Common myeloid progenitor, CD34-positive (primary cell): ENCODE measurements around the gene BLM.

Source experiments
- CTCF ChIA-PET: fragments of 350-600 bp; sonication (Branson Sonifier 250); formaldehyde crosslinking; loops from one replicate; lab custom pipeline; 2021; ENCODE audit warnings: antibody characterized with exemption; lab: Charles Lee
- POLR2A ChIA-PET: fragments of 350-600 bp; sonication (Branson Sonifier 250); formaldehyde crosslinking; loops from one replicate; lab custom pipeline; 2021; ENCODE audit warnings: antibody characterized with exemption; lab: Charles Lee
- DNase-seq, 3 donors: peaks; one replicate each; pipeline versions ENCODE4 v3.0.0 to v3.0.0-alpha.2; 2013
- H3K27ac ChIP-seq, 2 experiments: 1 replicate in 1 of 2; 2 replicates in 1 of 2; pipeline ENCODE4 v1.7.0; 2013; ENCODE audit warnings: inconsistent platforms in 2 of 2, low read length in 2 of 2, mild to moderate bottlenecking in 2 of 2, low read depth in 1 of 2, moderate library complexity in 1 of 2; ENCODE audit not compliant: severe bottlenecking in 2 of 2, insufficient read depth in 1 of 2, poor library complexity in 1 of 2
- H3K27me3 ChIP-seq, 5 experiments: replicated peaks in 2 of 5; 1 replicate in 3 of 5; 2 replicates in 2 of 5; pipeline versions ENCODE4 v1.6.1 to v1.7.0; 2013; ENCODE audit warnings: low read length in 4 of 5, mild to moderate bottlenecking in 2 of 5, moderate library complexity in 2 of 5, inconsistent platforms in 1 of 5; ENCODE audit not compliant: insufficient read depth in 5 of 5, control insufficient read depth in 4 of 5
- H3K36me3 ChIP-seq, 4 experiments: 1 replicate in 2 of 4; 2 replicates in 2 of 4; pipeline versions ENCODE4 v1.6.1 to v1.7.0; 2013; ENCODE audit warnings: low read length in 3 of 4, control low read depth in 1 of 4, mild to moderate bottlenecking in 1 of 4; ENCODE audit not compliant: control insufficient read depth in 4 of 4, insufficient read depth in 4 of 4
- H3K4me1 ChIP-seq, 4 experiments: 1 replicate in 3 of 4; 2 replicates in 1 of 4; pipeline versions ENCODE4 v1.6.1 to v1.7.1; 2013; ENCODE audit warnings: low read length in 3 of 4, mild to moderate bottlenecking in 3 of 4, control low read depth in 1 of 4, inconsistent platforms in 1 of 4, moderate library complexity in 1 of 4; ENCODE audit not compliant: control insufficient read depth in 4 of 4, insufficient read depth in 4 of 4; ENCODE audit errors: control extremely low read depth in 1 of 4
- H3K4me3 ChIP-seq, 7 experiments: 1 replicate in 4 of 7; 2 replicates in 3 of 7; pipeline versions ENCODE4 v1.5.1 to v1.7.0; 2013; ENCODE audit warnings: mild to moderate bottlenecking in 7 of 7, low read length in 6 of 7, moderate library complexity in 6 of 7, inconsistent platforms in 2 of 7, low read depth in 2 of 7, control low read depth in 1 of 7; ENCODE audit not compliant: insufficient read depth in 4 of 7, control insufficient read depth in 1 of 7; ENCODE audit errors: extremely low read depth in 1 of 7
- H3K9me3 ChIP-seq, 5 experiments: 1 replicate in 4 of 5; 2 replicates in 1 of 5; pipeline versions ENCODE4 v1.6.1 to v1.7.1; 2013; ENCODE audit warnings: low read length in 4 of 5, mild to moderate bottlenecking in 2 of 5, inconsistent platforms in 1 of 5, low read depth in 1 of 5, moderate library complexity in 1 of 5; ENCODE audit not compliant: control insufficient read depth in 4 of 5, insufficient read depth in 2 of 5; ENCODE audit errors: control extremely low read depth in 1 of 5
- WGBS: methylation state at CpG from one replicate; pipeline ENCODE4 v1.1.5; 2013; ENCODE audit not compliant: insufficient coverage; 5-methylcytosine and 5-hydroxymethylcytosine counted together

Gene BLM

DNA sequence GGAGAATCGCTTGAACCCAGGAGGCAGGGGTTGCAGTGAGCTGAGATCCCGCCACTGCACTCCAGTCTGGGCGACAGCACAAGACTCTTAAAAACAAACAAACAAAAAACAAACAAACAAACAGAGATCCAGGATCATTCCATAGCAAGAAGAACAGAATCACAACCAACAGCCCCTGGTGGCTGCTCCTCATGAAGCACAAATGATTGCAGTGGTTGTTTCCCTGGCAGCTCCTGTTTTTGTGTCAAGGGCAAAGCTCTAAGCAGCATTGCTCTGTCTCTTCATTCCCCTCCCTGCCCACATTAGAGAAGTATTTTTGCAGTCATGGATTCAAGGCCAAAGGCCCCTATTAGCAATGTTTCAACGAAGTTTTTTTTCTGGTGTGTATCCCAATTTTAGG is 25.8 kb upstream of the BLM start:
- Histone ChIP-seq H3K4me1 (peaks cover 8 to 38% (median 23%) of the 10 kb centered on the region in 4 experiments), H3K36me3 (no peaks in the 10 kb centered on the region), H3K9me3 (no peaks in the 10 kb centered on the region), H3K4me3 (no peak overlapping the region), H3K27ac (no peak overlapping the region), H3K27me3 (no peaks in the 10 kb centered on the region)
- 89% methylated on average over 1 of the region's 4 CpGs for whole genome bisulfite sequencing
- DNase-seq: peak in 2 of 3 donors; percentile 17 to 24
- CTCF ChIA-PET: interaction anchor here (0.6 to 2.6 kb wide), 5 partner anchors 29 to 134 kb away, joined by 3 to 10 read pairs (median 3); no protein-coding TSS in a partner anchor
- POLR2A ChIA-PET: no interaction called here

DNA sequence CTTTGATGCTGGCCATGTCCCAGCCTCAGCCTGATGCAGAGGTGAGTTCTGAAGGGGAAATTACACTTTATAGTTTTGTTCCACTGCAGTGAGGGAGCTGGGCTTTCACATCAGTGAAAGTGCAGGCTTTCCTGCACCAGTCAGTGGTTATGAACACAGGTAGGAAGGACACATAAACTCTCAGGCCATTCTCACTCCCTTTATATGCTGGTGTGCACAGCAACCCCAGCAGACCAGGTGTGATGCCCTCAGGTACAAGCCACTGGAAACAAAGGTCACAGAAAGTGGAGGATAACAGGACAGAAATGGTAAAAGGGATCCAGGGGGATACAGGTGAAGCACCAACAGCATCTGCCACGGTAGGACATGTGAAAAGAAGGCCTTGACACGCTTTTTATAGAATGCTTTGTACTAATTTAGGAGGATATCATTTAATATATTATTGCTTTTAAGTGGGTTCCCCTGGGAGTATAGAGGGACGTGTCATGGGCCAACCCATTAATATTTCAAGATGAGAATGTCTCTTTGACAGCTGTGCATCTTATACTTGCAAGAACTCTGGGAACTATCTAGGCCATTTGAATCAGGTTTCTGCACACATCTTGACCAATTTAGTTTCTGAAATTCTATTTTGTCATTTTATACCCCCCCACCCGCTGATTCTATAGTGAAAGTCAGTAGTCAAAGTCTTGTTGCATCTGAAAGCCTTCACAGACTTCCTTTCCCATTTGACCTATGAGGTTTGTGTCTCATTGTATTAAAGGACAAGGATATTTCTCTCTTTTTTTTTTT is 25.0 kb upstream of the BLM start:
- 80% methylated on average over 1 of the region's 4 CpGs for WGBS

DNA sequence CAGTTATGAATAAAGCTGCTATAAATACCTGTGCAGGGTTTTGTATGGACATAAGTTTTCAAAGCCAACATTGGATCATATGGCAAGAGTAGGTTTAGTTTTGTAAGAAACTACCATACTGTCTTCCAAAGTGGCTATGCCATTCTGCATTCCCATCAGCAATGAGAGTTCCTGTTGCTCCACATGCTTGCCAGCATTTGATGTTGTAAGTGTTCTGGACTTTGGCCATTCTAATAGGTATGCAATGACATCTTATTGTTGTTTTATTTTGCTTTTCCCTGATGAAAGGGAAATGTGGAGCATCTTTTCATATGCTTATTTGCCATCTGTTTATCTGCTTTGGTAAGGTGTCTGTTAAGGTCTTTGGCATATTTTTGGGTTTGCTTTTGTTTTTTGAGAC is 22.2 kb upstream of the BLM start:
- Histone ChIP-seq H3K27me3 (no peaks in the 10 kb centered on the region), H3K36me3 (no peaks in the 10 kb centered on the region), H3K27ac (no peak overlapping the region), H3K9me3 (no peaks in the 10 kb centered on the region), H3K4me1 (peaks cover 0 to 24% (median 10%) of the 10 kb centered on the region in 4 experiments), H3K4me3 (no peak overlapping the region)
- CTCF ChIA-PET: interaction anchor here (1.0 kb wide), 2 partner anchors 20 to 45 kb away, joined by 4 to 5 read pairs; no protein-coding TSS in a partner anchor
- no peak for DNase-seq
- POLR2A ChIA-PET: no interaction called here

More for the DNA sequence above, 25.0 kb upstream of the BLM start:
- POLR2A ChIA-PET: no interaction called here
- DNase-seq: no peak
- Histone ChIP-seq H3K36me3 (no peaks in the 10 kb centered on the region), H3K27ac (no peak overlapping the region), H3K9me3 (no peaks in the 10 kb centered on the region), H3K4me1 (peaks cover 3 to 33% (median 17%) of the 10 kb centered on the region in 4 experiments), H3K27me3 (no peaks in the 10 kb centered on the region), H3K4me3 (no peak overlapping the region)
- CTCF ChIA-PET: interaction anchor here (0.9 to 2.6 kb wide), 7 partner anchors 13 to 135 kb away, joined by 3 to 10 read pairs (median 3); no protein-coding TSS in a partner anchor

DNA sequence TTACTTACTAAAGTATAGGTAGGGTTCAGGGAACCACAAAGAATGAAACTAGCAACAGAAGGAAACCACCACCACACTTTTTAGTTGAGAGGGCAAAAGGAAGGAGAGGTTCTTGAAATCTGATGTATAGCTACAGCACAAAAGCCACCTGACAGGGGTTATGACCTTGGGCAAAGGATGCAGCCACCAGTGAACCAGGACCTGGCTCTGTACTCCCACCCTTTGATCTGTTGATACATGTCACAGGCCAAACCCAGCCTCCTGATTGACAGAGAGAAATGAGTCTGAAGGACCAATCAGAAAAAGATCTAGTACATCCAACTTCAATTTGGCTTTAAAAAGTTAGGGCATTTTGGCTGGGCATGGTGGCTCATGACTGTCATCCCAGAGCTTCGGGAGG is 20.0 kb upstream of the BLM start:
- CTCF ChIA-PET: interaction anchor here (1.3 to 1.4 kb wide), 3 partner anchors 43 to 216 kb away, joined by 3 read pairs; no protein-coding TSS in a partner anchor
- no CpG with 5 or more reads among the region's 1 CpG for WGBS
- H3K4me1 ChIP-seq: peaks cover 0 to 34% (median 18%) of the 10 kb centered on the region in 4 experiments
- H3K27ac ChIP-seq: no peak overlapping the region
- no peak for DNase-seq
- POLR2A ChIA-PET: interaction anchor here (0.7 kb wide), 1 partner anchor 30 kb away, joined by 6 read pairs; no protein-coding TSS in a partner anchor
- H3K9me3 ChIP-seq: no peaks in the 10 kb centered on the region
- H3K27me3 ChIP-seq: no peaks in the 10 kb centered on the region
- H3K4me3 ChIP-seq: no peak overlapping the region
- H3K36me3 ChIP-seq: no peaks in the 10 kb centered on the region

DNA sequence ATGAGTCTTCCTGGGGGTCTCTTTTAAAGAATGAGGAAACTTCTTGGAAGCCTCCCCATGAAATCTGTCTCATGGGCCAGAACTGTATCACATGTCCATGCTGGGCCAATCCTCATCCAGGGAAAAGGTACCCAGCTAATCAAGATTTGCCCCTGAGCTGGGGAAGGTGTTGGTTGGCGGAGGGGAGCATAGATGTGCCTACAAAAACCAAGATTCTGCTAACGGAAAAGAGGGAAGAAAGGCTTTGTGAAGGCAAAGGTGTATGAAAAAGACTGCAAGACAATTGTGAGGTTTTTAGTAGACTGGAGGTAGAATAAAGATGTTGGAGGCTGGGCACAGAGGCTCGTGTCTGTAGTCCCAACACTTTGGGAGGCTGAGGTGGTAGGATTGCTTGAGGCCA is 18.5 kb upstream of the BLM start:
- 94% methylated on average over 3 of the region's 3 CpGs for WGBS
- H3K36me3 ChIP-seq: no peaks in the 10 kb centered on the region
- peaks cover 0 to 9% (median 0%) of the 10 kb centered on the region in 5 experiments for H3K9me3 ChIP-seq
- ChIA-PET CTCF (interaction anchor here (1.1 to 1.4 kb wide), 4 partner anchors 49 to 217 kb away, joined by 3 to 4 read pairs (median 3); no protein-coding TSS in a partner anchor), POLR2A (interaction anchor here (0.6 kb wide), 1 partner anchor 204 kb away, joined by 4 read pairs; no protein-coding TSS in a partner anchor)
- no peaks in the 10 kb centered on the region for H3K27me3 ChIP-seq
- H3K27ac ChIP-seq: no peak overlapping the region
- H3K4me3 ChIP-seq: no peak overlapping the region
- no peak for DNase-seq
- peaks cover 0 to 34% (median 18%) of the 10 kb centered on the region in 4 experiments for H3K4me1 ChIP-seq

DNA sequence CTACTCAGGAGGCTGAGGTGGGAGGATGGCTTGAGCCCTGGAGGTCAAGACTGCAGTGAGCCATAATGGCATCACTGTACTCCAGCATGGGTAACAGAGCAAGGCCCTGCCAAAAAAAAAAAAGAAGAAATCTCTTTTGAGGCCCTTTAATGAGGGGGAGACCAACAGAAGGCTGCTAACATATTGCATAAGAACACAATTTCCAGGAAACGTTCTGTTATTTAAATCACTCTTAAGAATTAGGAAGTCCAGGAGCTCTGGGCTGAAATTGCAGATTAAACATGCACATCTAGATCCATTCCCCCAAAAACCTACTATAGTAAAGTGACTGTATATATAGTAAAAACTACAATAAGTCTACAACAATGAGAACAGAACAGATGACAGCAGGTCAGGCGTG is 16.1 kb upstream of the BLM start:
- POLR2A ChIA-PET: interaction anchor here (0.6 kb wide), 1 partner anchor 44 kb away, joined by 6 read pairs; no protein-coding TSS in a partner anchor
- H3K36me3 ChIP-seq: peaks cover 0 to 6% (median 1%) of the 10 kb centered on the region in 4 experiments
- DNase-seq: peak; percentile 9 to 53 (median 46)
- no peak overlapping the region for H3K4me3 ChIP-seq
- H3K27ac ChIP-seq: no peak overlapping the region
- CTCF ChIA-PET: interaction anchor here (1.4 to 3.6 kb wide), 4 partner anchors 15 to 184 kb away, joined by 3 to 24 read pairs (median 4); partner anchors contain the start of gene FES
- peaks cover 0 to 9% (median 0%) of the 10 kb centered on the region in 5 experiments for H3K9me3 ChIP-seq
- H3K27me3 ChIP-seq: no peaks in the 10 kb centered on the region
- peaks cover 0 to 34% (median 18%) of the 10 kb centered on the region in 4 experiments for H3K4me1 ChIP-seq
- WGBS: 100% methylated on average over 1 of the region's 2 CpGs
